HepG2 (cell line): ENCODE measurements around the gene HINFP. TPM values are rescaled to one million over a fixed set of nuclear protein-coding genes. Genes with fewer than 3 reads are reported as not detected.

Experiments used
- HMGA1 ChIP-seq: sonication (generic); formaldehyde crosslinking; conservative IDR thresholded peaks from 2 replicates; pipeline ENCODE4 v1.4.0; 2020; ENCODE audit warnings: missing genetic modification reagents
- KLF15 ChIP-seq: sonication (generic); formaldehyde crosslinking; IDR thresholded peaks from 2 replicates; pipeline ENCODE4 v1.8.1; 2023; ENCODE audit warnings: borderline replicate concordance, mild to moderate bottlenecking, inconsistent platforms, missing genetic modification reagents, mixed read lengths
- MBNL3 ChIP-seq: fragments of 250-450 bp; sonication (Bioruptor Pico); conservative IDR thresholded peaks from 2 replicates; pipeline ENCODE4 v1.8.0; 2022; ENCODE audit warnings: mild to moderate bottlenecking, inconsistent platforms
- MNT ChIP-seq: fragments of 450-650 bp; IDR thresholded peaks from 2 replicates; pipeline ENCODE4 v1.6.1; 2016
- SIN3A ChIP-seq: IDR thresholded peaks from 2 replicates; pipeline ENCODE4 v1.6.1; 2011; ENCODE audit warnings: low read depth, mild to moderate bottlenecking, control low read depth, low read length, borderline replicate concordance
- ZFP91 ChIP-seq: sonication (generic); formaldehyde crosslinking; IDR thresholded peaks from 2 replicates; pipeline ENCODE4 v1.9.0; 2022; ENCODE audit warnings: missing genetic modification reagents, mild to moderate bottlenecking, borderline replicate concordance
- ZHX2 ChIP-seq, 2 experiments: sonication (generic) in 1 of 2; formaldehyde crosslinking in 1 of 2; IDR thresholded peaks; 2 replicates each; pipeline versions ENCODE4 v1.6.1 to v1.9.0; 2014 to 2022; ENCODE audit warnings: antibody characterized with exemption in 1 of 2, borderline replicate concordance in 1 of 2, inconsistent platforms in 1 of 2, low read depth in 1 of 2, missing genetic modification reagents in 1 of 2
- ZNF382 ChIP-seq: sonication (generic); formaldehyde crosslinking; IDR thresholded peaks from 2 replicates; pipeline ENCODE4 v1.5.0; 2020; ENCODE audit warnings: missing genetic modification reagents, mild to moderate bottlenecking, borderline replicate concordance
- ZNF430 ChIP-seq: sonication (generic); formaldehyde crosslinking; IDR thresholded peaks from 2 replicates; pipeline ENCODE4 v1.9.0; 2021; ENCODE audit warnings: mild to moderate bottlenecking, missing genetic modification reagents
- ZNF558 ChIP-seq: sonication (generic); formaldehyde crosslinking; IDR thresholded peaks from 2 replicates; pipeline ENCODE4 v1.9.0; 2022; ENCODE audit warnings: mild to moderate bottlenecking, missing genetic modification reagents, borderline replicate concordance
- ZNF574 ChIP-seq: sonication (generic); formaldehyde crosslinking; IDR thresholded peaks from 2 replicates; pipeline ENCODE4 v1.4.0; 2020; ENCODE audit warnings: missing genetic modification reagents
- ZNF703 ChIP-seq: sonication (generic); formaldehyde crosslinking; IDR thresholded peaks from 2 replicates; pipeline ENCODE4 v1.5.1; 2020; ENCODE audit warnings: missing genetic modification reagents, mild to moderate bottlenecking, moderate library complexity, borderline replicate concordance
- ZNF781 ChIP-seq: sonication (generic); formaldehyde crosslinking; IDR thresholded peaks from 2 replicates; pipeline ENCODE4 v1.5.1; 2020; ENCODE audit warnings: borderline replicate concordance, mild to moderate bottlenecking, missing genetic modification reagents; ENCODE audit errors: not compliant biosample characterization
- ZNF792 ChIP-seq: IDR thresholded peaks from 2 replicates; pipeline ENCODE4 v1.6.1; 2016
- ZNF878 ChIP-seq: sonication (generic); formaldehyde crosslinking; IDR thresholded peaks from 2 replicates; pipeline ENCODE4 v1.8.1; 2023; ENCODE audit warnings: mild to moderate bottlenecking, missing genetic modification reagents, moderate library complexity
- polyA plus RNA-seq, 8 experiments: library from polyadenylated mRNA; depleted of rRNA in 3 of 8; stranded (reverse) in 7 of 8; unstranded in 1 of 8; fragments of >200 nt; fragmentation: Illumina TruSeq in 4 of 8; extraction: Trizol in 4 of 8; gene quantifications; 2 replicates each; pipeline versions ENCODE4 v1.2.1 to v1.2.3, GENCODE V29; 2011 to 2016; ENCODE audit warnings: low read depth in 4 of 8, missing spikeins in 1 of 8, mixed read lengths in 1 of 8; ENCODE audit not compliant: insufficient read depth in 1 of 8
- total RNA-seq, 5 experiments: library from RNA; depleted of rRNA; stranded (reverse); fragments of >200 nt; fragmentation: Illumina TruSeq; extraction: Trizol; gene quantifications; 2 replicates each; pipeline ENCODE4 v1.2.3, GENCODE V29; 2016; ENCODE audit warnings: low read depth in 1 of 5

The HINFP gene
- total and polyA plus RNA-seq, 2 of the 13 experiments (the other 11 are each of a cell fraction or from before 2014, with no cell fraction given) = 15.1 to 21.4 TPM

GRCh38 chr11:119084663-119085436, 36.5 kb upstream of the HINFP start, which contains the start of gene HMBS (continued):
- TF ChIP-seq MNT (peak; percentile 62), ZNF574 (CRISPR knock-in tag) (peak; percentile 62; the same call in 1 of the 2 replicates), ZNF430 (CRISPR knock-in tag) (peak; percentile 64; the same call in 1 of the 2 replicates), KLF15 (CRISPR knock-in tag) (0 out of 2 replicates have a peak, but pooled peaks have one; percentile 22), MBNL3 (CRISPR knock-in tag) (no peak), ZNF781 (CRISPR knock-in tag) (peak; percentile 52), ZNF792 (peak; percentile 16; the same call in 1 of the 2 replicates), ZHX2 (IDR thresholded peaks at IDR 0.05; ENCODE audit: low read depth) (peak; percentile 66), ZHX2 (CRISPR knock-in tag; IDR thresholded peaks at IDR 0.05; ENCODE audit: borderline replicate concordance) (no peak), ZNF878 (CRISPR knock-in tag) (no peak), ZFP91 (CRISPR knock-in tag) (peak; percentile 99), ZNF703 (CRISPR knock-in tag) (no peak), HMGA1 (CRISPR knock-in tag) (no peak), SIN3A (peak; percentile 93), ZNF382 (no peak), ZNF558 (no peak)
